Measurements from ENCODE around the gene MICU1.
A peak's percentile ranks its signal among the peaks of the same experiment; 100 is the strongest.

DNA sequence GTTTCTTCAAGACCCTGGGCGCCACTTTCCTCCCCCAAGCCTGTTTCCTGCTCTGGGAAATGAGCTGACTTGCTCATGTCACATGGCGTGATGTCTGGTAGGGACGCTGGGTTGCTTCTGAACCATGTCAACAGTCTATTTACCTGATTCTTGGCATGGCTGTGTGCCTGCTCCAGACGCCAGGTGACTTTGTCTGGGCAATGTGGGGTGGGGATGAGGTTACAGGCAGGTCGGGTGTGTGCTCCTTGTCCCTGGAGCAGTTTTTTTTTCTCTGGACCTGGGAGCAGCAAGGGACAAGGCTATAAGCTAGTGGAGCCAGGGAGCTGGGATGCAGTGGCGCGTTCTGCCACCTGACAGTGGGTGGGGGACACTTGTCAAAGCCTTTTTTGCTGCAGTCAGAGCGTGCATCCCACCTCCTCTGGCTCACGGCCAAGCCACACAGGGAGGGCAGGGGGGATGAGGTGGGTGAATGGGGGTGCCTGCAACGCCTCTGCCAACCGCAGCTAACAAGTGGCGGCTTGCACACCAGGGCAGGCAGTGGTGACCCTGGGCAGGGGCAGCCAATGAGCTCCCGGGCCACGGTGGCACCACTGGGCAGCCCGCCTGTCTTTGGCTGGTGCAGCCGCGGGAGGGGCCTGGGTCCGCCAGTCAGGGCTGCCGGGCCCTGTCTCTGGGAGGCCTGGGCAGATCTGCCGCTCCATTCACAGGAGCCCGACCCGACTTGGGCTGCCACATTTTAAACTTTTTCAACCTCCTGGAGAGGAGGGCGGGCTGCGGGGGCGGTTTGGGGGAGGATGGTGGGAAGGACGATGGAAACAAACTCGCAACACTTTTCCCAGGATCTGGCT lies 294.1 kb downstream of the MICU1 start:
- no peak for TF ChIP-seq EP300 (IDR thresholded peaks at IDR 0.05)
- TF ChIP-seq, protein P1, sequence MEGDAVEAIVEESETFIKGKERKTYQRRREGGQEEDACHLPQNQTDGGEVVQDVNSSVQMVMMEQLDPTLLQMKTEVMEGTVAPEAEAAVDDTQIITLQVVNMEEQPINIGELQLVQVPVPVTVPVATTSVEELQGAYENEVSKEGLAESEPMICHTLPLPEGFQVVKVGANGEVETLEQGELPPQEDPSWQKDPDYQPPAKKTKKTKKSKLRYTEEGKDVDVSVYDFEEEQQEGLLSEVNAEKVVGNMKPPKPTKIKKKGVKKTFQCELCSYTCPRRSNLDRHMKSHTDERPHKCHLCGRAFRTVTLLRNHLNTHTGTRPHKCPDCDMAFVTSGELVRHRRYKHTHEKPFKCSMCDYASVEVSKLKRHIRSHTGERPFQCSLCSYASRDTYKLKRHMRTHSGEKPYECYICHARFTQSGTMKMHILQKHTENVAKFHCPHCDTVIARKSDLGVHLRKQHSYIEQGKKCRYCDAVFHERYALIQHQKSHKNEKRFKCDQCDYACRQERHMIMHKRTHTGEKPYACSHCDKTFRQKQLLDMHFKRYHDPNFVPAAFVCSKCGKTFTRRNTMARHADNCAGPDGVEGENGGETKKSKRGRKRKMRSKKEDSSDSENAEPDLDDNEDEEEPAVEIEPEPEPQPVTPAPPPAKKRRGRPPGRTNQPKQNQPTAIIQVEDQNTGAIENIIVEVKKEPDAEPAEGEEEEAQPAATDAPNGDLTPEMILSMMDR (IDR thresholded peaks at IDR 0.05) = peak in 5 of 7 experiments; percentile 37 to 80 (median 50)
